ENCODE data around the gene AKAP4. TPM values are rescaled to one million over a fixed set of nuclear protein-coding genes. Genes with fewer than 3 reads are reported as not detected.

The AKAP4 gene
- total and polyA plus RNA-seq, 10 of the 15 experiments (the other 5 are each of a cell fraction or from before 2014, with no cell fraction given): not detected

DNA sequence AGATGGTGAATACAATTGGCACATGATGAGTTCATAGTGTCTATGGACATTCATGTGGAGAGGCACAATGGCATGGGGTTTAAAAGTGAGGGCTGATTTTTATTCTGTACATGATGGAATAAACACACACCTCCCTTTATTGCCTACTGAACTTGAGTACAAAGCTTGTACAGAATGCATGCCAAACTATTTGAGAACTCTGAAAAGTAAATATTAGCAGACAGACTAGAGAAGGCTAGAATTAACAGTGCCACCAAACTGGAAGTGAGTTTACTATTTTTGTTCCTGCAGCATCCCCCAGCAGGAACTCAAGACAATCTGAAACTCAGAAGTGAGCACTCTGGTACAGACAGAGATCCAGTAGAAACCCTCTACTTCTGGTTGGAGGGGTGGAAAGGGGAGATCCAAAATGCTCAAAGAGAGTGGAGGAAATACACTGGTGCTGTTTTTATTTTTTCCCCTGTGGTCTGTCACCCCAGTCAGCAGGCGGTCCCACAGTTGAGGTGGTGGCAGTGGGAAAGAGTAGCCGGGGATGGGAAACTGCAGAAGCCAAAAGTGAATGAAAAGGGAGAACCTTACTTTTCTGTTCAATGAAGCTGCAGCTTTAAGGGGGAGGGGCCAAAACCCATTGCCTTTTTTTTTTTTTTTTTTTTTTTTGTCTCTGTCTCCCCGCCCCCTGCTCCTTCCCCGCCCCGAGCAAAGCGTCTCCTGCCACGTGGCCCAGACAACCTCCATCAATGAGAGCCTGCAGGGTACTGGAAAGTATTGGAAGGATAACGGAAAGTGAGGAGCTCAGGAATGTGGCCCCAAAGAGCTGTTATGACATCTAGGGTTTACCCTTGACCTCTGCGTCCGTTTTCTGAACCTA lies 20.5 kb downstream of the AKAP4 start:
- BruUV-seq (replicated peaks): no TSS peak
- H3K4me3 ChIP-seq: no peak overlapping the region
- no peak overlapping the region for H3K27ac ChIP-seq (ENCODE audit: control insufficient read depth, insufficient read depth)
- DNase-seq (ENCODE audit: low read depth, low spot score) (no peak), ATAC-seq (no peak), FAIRE-seq (no peak)
- H3K36me3 ChIP-seq (ENCODE audit: control insufficient read depth in 2 of 2, insufficient read depth in 2 of 2, low read length in 1 of 2): no peaks in the 10 kb centered on the region
- no peaks in the 10 kb centered on the region for H3K79me2 ChIP-seq (ENCODE audit: control insufficient read depth, insufficient read depth, low read length)
- ChIA-PET SMC1A (ENCODE audit: uncharacterized antibody, unreplicated experiment) (interaction anchor here (0.7 kb wide), 1 partner anchor 10 kb away, joined by 3 read pairs; no protein-coding TSS in a partner anchor), POLR2A (interaction anchor here (0.6 kb wide), 1 partner anchor 75 kb away, joined by 4 read pairs; no protein-coding TSS in a partner anchor), CTCF (no interaction called here), RAD21 (ENCODE audit: unreplicated experiment) (no interaction called here)
- H3K9me3 ChIP-seq (replicated peaks; ENCODE audit: control insufficient read depth, insufficient read depth, low read length): no peaks in the 10 kb centered on the region
- WGBS (ENCODE audit: insufficient coverage, insufficient replicate concordance, low lambda C conversion rate, missing lambda C conversion rate): 45% methylated on average over 5 of the region's 10 CpGs
- no peaks in the 10 kb centered on the region for H3K4me1 ChIP-seq (ENCODE audit: control insufficient read depth, insufficient read depth, low read length)
- TF ChIP-seq, protein P1, sequence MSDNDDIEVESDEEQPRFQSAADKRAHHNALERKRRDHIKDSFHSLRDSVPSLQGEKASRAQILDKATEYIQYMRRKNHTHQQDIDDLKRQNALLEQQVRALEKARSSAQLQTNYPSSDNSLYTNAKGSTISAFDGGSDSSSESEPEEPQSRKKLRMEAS (IDR thresholded peaks at IDR 0.05; ENCODE audit: low read depth, low read length): no peak
- TF ChIP-seq ZBED1 (IDR thresholded peaks at IDR 0.05; ENCODE audit: borderline replicate concordance) (no peak), JUND (IDR thresholded peaks at IDR 0.05; ENCODE audit: low read depth, low read length) (no peak), MEF2B (IDR thresholded peaks at IDR 0.05; ENCODE audit: partially characterized antibody, poor library complexity, severe bottlenecking) (no peak), MTA3 (IDR thresholded peaks at IDR 0.05; ENCODE audit: borderline replicate concordance, low read length) (no peak), PML (IDR thresholded peaks at IDR 0.05; ENCODE audit: low read length) (no peak)
- TF ChIP-seq, protein P2, sequence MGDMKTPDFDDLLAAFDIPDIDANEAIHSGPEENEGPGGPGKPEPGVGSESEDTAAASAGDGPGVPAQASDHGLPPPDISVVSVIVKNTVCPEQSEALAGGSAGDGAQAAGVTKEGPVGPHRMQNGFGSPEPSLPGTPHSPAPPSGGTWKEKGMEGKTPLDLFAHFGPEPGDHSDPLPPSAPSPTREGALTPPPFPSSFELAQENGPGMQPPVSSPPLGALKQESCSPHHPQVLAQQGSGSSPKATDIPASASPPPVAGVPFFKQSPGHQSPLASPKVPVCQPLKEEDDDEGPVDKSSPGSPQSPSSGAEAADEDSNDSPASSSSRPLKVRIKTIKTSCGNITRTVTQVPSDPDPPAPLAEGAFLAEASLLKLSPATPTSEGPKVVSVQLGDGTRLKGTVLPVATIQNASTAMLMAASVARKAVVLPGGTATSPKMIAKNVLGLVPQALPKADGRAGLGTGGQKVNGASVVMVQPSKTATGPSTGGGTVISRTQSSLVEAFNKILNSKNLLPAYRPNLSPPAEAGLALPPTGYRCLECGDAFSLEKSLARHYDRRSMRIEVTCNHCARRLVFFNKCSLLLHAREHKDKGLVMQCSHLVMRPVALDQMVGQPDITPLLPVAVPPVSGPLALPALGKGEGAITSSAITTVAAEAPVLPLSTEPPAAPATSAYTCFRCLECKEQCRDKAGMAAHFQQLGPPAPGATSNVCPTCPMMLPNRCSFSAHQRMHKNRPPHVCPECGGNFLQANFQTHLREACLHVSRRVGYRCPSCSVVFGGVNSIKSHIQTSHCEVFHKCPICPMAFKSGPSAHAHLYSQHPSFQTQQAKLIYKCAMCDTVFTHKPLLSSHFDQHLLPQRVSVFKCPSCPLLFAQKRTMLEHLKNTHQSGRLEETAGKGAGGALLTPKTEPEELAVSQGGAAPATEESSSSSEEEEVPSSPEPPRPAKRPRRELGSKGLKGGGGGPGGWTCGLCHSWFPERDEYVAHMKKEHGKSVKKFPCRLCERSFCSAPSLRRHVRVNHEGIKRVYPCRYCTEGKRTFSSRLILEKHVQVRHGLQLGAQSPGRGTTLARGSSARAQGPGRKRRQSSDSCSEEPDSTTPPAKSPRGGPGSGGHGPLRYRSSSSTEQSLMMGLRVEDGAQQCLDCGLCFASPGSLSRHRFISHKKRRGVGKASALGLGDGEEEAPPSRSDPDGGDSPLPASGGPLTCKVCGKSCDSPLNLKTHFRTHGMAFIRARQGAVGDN (IDR thresholded peaks at IDR 0.05): no peak
- TF ChIP-seq, protein P3, sequence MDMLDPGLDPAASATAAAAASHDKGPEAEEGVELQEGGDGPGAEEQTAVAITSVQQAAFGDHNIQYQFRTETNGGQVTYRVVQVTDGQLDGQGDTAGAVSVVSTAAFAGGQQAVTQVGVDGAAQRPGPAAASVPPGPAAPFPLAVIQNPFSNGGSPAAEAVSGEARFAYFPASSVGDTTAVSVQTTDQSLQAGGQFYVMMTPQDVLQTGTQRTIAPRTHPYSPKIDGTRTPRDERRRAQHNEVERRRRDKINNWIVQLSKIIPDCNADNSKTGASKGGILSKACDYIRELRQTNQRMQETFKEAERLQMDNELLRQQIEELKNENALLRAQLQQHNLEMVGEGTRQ (IDR thresholded peaks at IDR 0.05; ENCODE audit: borderline replicate concordance, low read depth, low read length): no peak
- TF ChIP-seq, protein P4, sequence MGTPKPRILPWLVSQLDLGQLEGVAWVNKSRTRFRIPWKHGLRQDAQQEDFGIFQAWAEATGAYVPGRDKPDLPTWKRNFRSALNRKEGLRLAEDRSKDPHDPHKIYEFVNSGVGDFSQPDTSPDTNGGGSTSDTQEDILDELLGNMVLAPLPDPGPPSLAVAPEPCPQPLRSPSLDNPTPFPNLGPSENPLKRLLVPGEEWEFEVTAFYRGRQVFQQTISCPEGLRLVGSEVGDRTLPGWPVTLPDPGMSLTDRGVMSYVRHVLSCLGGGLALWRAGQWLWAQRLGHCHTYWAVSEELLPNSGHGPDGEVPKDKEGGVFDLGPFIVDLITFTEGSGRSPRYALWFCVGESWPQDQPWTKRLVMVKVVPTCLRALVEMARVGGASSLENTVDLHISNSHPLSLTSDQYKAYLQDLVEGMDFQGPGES (IDR thresholded peaks at IDR 0.05): no peak
- no peak overlapping the region for H3K9ac ChIP-seq (ENCODE audit: control insufficient read depth, insufficient read depth, low read length)
- no peaks in the 10 kb centered on the region for H4K20me1 ChIP-seq (ENCODE audit: control insufficient read depth, insufficient read depth)
- in situ Hi-C loops (cut with MboI): no loop called here
- H3K4me2 ChIP-seq (ENCODE audit: control insufficient read depth, insufficient read depth): no peak overlapping the region
- H3K27me3 ChIP-seq (replicated peaks in 1 of 2; ENCODE audit: control insufficient read depth in 2 of 2, insufficient read depth in 2 of 2, low read length in 1 of 2): no peaks in the 10 kb centered on the region
- intact Hi-C loops (cut with micrococcal nuclease; ENCODE audit: unreplicated experiment): no loop called here
- no peak overlapping the region for H2AFZ ChIP-seq (ENCODE audit: control insufficient read depth, low read depth, low read length)
